ENCODE measurements around the gene EVX1.

The EVX1 gene

DNA sequence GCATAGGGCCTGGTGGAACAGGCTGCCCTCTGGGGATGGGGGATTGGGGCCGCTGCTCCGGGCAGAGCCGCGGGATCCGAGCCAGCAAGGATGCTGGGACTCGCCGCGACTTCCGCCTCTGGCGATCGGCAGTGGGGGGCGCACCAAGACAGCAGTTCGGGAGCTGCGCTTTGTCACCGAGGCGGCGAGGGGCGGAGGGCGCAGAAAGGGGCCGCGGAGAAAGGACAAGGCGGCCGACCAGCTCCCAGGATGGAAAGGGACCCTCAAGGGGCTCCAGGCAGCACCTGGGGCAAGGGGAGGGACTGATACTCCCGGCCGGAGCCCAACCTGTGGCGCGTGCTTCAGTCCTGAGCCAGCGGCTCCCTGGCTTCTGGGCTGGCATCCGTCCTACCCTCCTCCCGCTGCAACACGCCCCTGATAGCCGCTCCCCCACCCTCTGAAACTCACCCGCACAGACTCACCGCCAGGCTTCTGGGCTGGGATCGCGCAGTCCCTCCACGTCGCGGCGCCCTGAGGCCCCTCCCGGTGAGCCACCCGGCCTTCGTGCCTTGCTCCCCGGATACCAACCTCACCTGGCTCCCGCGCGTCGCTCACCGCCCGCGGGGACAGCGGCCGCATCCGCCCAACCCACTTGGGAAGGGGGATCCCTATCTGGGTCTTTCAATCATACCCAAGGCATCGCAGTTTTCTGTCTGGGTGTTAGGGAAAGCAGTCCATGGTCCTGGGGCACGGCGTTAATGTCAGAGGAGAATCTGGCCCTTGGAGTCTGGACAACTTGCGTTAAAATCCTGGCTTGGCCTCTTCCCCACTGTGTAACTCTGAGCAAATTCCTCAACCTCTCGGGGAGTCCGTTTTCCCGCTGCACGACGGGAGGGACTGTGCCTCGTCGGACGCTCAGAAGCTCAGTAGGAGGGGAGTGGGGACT is 7.0 kb upstream of the EVX1 start:
- DNase-seq, result peak; percentile 79

DNA sequence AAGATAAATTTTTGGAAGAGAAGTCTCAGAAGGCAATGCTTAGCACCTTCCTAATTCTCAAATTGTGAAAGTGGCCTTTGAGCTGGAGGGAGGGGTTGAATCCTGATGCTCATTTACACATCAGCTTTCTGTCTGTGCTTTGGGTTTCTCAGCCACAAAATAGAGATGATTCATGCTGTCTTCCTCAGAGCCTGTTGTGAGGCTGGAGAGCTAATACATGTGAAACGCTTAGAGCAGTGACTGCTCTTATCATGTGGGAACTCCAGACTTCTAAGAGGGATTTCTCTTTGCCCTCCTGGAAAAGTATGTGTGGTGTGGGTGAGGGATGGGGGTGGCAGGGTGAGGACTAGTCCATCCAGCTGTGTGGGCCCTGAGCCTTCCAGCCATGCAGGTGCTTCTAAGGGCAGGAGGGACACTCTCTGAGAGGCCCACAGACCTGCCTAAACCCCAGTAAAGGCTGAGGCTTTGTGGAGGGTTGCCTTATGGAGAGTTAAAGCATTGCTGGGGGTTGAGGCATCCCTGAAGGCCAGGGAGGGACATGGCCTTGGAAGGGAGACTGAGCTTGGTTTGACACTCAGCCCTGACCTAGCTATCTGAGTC is 4.8 kb upstream of the EVX1 start:
- DNase-seq, result no peak

DNA sequence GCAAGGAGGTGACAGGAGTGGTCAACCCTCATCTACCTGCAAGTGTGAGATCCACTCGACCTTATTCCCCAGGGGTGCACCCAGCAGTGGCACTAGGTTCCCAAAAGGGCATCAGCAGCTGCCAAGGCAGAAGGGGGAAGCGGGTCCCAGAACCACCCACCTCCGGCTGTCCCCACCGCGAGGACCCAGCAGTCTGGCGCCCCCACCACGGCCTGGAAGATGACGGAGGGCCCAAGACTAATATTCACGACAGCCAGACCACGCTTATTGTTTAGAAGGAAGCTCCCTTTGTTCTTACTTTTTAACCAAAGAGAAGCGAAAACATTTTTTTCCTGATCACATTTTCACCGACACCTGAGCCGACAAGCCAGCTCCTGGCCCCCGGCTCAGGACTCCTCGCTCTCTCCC is 3.6 kb upstream of the EVX1 start:
- no peak for DNase-seq

DNA sequence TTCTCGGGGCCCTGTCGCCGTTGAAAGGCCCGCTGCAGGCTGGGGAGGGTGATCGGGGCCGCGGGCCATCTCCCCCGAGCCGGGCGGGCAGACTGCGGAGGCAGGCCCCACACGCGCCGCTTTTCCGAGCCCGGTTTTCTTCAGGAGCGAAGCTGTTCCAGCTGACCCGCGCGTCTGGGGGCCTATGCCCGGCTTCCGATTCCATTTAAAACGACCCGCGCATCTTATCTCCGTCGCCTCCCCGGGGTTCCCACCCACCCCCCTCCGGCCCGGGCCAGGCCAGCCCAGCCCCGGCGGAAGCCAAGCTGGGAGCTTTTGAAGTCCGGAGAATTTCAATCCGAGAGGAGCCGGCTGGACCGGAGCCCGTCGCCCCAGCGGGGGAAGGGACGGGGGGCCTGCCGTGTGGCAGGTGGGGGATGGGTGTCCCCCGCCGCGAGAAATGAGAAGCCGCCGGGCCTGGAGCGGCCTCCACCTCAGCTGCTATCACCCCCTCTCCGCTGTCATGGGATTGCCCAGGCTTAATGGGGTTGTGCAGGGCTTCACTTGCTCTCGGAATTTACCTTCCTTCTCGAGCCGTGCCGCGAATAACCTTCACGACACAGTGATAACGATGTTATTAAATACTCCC is 3.1 kb upstream of the EVX1 start:
- peak; percentile 63 for DNase-seq

DNA sequence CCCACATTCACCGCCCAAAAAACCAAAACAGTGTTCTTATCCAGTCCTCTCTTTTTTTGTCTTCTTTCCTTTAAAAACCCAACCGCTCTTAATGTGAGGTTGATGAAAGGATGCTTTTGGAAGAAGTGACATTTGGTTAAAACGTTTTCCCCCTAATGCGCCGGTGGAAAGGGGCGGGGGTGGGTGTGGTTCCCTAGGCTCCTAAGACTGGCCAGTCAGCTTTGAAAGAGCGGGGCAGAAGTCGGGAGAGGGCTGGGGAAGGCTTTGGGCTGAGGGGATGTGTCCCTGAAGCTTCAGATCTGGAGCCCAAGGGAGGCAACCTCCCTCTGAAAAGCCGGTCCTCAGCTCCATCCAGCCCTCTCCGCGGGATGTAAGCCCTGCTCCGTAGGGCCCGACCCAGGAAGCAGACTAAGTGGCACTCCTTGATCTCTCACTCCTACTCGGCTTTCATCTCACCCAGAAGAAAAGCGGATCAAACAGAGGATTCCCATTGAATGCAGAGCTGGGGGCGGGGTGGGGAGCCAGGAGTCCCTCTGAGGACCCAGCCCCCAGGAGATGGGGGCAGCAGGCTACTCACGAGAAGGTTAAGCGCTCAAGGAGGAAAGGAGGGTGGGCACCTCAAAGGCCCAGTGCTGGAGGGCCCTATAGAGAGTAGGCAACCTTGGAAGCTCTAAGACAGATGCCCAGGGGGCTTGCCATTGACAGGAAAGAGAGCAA is 2.4 kb upstream of the EVX1 start:
- DNase-seq, result peak; percentile 66

DNA sequence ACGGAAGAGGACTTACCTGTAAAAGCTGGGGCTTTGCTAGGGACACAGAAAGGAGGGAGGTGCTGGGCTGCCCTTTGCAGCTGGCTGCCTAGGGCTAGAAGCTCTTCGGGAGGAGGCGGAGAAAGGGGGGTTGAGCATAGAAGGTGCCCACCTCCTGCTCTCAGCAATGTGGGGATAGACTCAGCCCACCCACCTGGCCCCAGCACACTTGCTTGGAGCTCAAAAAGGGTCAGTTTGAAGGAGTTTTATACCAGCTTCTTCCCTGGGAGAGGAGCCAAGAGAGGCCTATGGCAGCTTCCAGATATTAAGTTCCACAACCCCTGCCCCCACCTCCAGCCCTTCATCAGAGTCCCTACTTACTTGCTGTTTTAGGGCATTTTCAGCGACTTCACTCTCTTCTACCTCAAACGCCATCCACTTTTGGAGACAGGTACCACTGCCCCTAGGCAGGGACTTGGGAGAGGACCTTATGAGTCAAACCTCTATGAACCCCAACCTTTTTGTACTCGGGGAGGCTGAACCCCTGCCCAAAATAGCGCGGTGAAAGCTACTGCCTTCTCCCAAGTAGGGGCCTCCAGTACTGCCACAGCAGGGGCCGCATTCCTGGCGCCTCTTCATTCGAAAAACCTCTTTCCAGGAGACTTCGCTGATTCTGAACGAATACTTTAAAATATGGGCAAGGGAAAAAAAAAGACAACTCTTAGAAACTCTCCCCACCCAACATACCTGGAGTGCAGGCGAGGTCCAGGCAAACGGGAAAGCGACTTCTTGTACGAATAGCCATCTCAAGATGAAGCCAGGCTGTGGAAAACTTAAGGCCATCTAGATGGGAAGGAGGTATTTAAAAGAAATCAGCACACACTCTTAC is 1.2 kb upstream of the EVX1 start:
- no peak for DNase-seq

DNA sequence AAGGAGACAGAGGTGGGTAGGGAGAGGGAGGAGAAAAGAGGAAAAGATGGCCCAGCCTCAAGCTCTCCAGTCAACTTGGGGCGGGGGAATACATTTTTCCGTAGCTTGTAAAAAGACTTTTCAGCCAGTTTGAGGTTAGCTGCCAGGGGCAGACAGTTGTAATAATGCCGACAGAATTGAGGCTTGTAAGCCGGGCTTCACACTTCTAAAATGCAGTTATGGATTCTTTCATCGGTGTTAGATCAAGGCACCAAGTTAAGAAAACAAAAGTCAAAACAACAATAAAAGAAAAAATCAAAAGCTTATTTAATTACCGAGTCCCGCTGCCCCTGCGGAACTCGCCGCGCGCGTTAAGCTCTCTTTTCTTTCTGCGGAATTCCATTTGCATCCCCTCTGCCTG is 448 bp upstream of the EVX1 start:
- peak; percentile 29 for DNase-seq

DNA sequence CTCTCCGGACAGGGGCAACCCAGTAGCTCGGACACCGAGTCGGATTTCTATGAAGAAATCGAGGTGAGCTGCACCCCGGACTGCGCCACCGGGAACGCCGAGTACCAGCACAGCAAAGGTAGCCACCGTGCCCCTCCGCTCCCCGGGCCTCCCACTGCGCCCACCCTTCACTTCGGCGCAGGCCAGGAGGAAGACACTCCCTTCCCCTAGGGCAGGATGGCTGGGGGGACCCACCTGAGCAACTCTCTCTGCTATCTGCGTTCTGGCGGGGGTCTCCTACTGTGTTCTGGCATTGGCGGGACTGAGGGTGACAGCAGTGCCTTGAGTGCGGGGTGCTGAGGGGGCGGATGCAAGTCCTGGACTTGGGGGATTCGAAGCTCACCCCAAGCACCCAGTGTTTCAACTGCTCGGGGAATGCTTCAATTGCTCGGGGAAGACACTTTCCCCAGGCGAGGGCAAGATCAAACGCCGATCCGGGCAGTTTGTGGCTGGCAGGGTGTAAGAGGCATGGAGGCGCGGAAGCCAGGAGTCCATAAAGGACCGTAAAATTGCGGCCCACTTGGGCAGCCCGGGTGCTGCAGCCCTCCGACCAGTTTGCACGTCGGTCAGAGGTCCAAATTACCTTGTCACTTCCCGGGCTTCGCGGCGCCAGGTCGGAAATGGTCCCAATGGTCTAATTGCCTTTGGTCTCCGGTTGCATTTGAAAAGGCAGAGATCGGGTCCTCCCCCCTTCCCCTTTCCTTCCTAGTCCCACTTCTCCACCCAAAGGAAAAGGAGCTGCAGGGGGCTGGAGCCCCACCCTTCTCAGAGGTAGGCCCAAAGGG is 950 bp downstream of the EVX1 start:
- no peak for DNase-seq

DNA sequence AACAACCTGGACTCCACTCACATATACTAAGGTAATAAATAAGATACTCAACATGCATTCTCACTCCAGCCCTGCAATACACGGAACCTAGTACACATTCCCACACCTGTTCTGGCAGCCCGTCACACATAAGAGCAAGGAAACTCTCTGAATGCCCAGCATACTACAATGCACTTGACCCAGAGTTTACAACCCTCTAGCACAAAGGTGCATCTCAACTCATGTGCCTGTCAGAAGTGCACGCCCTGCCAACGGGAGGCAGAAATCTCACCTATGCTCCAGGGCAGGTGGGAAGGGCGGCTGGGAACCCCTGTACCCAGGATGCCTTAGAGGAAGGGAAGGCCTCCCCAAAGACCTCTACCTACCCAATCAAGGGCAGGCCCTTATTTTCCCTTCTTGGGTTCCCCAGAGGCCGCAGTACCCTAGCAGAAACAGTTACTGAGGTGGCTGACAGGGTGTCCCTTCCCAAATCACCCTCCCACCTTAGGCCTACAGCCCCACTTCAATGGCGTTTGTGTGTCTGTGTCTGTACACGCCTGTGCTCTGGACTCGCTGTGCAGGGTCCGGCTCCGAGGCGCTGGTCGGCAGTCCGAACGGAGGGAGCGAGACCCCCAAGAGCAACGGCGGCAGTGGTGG is 2.0 kb downstream of the EVX1 start:
- DNase-seq, result no peak

DNA sequence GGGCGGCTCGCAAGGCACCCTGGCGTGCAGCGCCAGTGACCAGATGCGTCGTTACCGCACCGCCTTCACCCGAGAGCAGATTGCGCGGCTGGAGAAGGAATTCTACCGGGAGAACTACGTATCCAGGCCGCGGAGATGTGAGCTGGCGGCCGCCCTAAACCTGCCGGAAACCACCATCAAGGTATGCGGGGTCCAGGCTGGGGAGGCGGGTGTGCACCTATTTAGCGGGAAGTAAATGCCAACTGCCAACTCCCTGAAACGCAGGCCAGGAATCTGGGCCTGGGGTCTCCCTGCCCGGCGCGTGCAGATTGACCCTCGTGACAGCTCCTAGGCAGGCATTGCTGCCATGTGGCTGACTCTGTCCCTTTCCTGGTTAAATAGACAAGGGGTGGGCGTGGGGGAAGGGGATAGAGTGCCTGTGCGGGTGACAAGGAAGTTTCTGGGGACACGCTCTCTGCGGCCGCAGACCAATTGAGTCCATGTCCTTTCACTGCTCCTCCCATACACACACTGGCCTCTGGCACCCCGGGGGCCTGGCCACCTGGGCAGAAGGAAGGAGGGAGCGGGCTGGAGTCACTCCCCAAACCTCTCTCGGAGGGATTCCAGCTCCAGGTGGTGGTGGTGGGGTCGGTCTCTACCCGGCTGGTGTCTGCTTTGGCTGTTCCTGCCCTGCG is 2.7 kb downstream of the EVX1 start:
- no peak for DNase-seq

DNA sequence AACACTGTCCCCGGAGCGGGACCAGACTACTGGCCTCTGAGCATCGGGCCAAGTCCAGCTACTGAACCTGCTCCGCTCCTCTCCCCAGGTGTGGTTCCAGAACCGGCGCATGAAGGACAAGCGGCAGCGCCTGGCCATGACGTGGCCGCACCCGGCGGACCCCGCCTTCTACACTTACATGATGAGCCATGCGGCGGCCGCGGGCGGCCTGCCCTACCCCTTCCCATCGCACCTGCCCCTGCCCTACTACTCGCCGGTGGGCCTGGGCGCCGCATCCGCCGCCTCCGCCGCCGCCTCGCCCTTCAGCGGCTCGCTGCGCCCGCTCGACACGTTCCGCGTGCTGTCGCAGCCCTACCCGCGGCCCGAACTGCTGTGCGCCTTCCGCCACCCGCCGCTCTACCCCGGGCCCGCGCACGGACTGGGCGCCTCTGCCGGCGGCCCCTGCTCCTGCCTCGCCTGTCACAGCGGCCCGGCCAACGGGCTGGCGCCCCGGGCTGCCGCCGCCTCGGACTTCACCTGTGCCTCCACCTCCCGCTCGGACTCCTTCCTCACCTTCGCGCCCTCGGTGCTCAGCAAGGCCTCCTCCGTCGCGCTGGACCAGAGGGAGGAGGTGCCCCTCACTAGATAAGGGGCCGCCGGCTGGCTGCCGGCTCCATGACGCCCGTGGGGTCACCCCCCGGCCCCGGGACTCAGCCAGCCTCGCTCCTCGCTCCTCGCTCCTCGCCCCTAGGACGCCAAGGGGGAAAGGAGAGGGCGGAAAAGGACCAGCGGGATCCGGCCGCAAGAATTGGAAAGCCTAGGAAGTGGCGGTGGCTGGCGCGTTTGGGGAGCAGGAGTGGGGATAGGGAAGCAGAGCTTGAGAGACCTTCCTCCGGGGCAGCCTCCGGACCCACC is 3.4 kb downstream of the EVX1 start:
- no peak for DNase-seq

DNA sequence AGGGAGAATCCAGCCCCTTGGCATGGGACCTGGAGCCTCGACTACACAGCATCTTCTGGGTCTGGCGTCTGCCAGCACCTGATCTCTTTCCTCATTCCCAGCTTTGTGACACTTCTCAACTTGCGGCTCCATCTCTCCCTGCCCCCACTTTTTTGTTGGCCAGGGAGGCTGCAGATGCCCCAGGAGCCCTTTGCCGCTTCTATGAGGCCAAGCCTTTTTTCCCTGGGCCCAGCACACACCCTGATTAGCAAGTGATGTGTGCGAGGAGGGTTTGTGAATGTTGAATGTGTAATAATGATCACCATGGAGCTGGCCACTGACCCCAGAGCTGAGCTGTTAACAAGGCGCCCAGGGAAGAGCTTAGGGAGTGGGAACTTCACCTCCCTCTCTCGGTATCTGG is 4.4 kb downstream of the EVX1 start:
- DNase-seq, result no peak

DNA sequence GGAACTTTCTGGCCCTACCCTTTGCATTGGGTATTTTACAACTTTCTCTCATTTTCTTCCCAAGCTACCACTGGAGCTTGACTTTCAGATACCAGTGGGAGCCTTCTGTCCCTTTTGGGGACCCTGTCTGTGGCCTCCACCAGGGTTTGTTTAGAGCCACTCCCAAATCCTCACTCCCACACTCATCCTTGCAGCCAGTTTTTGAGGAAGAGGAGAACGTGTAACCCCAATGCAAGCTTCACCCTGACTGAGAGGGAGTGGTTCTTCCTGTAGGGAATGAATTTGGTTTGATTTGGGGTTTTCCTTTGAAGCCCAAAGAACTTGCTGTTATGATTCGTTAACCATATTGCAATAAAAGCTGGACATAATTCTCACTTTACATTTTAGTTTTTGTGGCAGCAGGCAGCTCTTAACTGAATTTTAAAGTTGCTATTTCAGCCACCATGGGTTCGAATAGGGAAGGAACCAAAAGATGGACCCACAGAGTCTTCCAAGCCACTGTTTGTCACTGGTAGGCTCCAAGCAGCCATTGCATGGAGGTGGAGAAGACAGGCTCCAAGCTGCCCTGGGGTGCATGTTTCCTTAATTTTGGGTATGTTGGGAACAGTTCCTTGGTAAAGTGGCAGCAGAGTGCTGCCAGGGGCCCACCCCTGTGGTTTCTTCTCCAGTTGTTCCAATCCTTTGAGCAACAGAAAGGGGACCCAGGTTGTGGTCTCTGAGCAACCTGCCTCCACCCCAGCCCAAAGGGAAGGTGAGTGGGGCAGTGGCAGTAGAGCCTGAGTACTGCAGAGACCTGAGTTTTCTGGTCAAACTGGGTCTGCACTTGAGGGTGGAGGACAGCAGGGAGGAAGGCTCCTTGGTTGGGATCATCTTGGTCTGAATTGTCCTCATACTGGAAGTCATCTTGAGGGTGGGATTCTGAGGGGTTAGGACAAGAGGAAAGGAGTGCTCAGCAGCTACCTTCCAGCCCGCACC is 5.1 kb downstream of the EVX1 start:
- DNase-seq, result no peak

DNA sequence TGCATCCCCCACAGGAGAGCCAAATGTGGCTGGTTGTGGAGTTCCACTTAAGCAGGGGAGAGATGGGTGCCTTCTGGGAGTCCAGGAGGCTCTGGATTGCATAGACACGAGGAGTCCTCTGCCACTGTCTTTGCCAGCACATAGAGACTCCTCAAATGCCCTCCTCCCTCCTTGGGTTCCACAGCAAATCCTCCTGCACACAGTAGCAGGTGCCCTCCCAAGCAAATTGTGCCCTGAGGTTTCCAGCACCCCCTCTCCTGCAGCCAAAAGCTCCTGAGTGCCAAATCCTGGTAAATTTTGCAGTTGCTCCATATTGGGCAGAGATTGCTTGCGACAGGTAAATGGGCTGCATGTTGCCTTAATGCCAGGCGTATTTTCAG is 5.8 kb downstream of the EVX1 start:
- DNase-seq, result no peak

DNA sequence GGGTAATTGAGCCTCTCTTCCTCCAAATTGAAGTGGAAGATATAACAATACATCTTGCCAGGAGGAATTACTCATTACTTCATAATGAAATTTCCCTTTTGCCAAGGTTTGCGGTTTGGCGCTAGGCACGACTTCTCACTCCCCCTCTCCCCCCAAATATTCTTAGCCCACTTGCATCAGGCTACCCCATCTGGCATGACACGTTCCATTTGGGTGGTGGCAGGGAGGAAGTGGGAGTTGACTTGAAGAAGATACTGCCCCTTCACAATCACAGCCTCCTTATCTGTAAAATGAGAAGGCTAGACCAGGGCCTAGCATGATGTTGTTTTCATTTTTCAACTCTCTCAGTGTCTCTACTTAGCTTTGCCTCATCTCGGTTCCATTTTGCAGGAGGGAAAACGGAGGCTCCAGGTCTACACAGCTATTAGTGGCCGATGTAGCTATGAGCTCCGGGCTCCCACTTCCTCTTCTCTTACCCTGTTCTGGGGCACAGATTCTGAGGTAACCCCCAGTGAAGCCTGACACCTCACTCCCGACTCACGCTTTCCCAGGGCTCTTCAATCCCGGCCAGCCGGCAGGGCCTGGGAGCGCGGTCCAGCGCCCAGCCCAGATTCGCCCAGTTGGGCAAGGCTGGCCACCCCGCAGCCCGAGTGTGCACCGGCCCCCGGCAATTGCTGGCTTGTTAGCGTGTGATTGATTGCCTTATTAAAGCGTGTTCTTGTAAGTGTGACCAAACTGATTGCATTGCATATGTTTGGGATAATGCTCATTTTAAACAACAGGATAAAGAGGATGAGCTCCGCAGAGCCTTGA is 6.5 kb downstream of the EVX1 start:
- no peak for DNase-seq

DNA sequence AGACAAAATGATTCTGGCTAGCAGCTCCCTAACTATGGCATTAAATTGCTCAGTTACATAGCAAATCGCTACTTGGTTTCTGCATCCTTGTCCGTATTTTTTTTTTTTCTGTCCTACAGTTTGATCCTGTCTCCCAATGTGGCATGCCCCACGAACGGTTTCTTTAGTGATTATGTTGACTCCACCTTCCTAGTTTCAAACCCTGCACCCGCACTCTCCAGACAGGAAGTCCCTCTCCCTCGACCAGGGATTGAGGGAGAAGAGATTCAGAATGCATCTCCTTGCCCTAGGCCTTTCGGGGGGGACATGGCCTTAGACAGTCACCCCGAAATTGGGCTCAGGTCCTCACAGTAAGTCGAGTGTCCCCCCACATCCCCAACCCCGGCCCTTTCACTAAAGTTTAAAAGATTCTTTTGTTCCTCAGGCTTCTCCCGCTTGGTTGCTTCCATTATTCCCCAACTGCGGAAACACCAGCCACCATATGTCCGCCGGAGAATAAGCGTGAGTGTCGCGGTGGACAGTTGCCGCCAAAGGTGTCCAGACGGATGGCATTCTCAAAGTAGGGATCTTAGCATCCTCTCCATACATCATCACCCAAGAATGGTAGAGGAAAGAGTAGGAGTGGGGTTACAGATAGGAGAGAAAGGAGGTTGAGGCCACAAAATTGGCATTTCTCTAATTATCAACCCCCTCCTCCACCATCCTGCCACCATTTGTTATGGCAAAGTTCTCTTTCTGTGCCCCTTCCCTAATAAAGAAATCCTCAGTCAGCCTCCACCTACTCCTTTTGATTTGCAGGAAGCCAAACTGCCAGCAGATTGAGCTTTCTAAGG is 7.3 kb downstream of the EVX1 start:
- DNase-seq, result no peak
